Cardiac fibroblast (primary cell): Measurements from ENCODE around the gene DFFB.
"Not testable (repeated sequence)": the region's sequence is repeated elsewhere in the genome, so short reads cannot be mapped to it uniquely, and the experiment has no call there.

ENCODE experiments used
- DNase-seq, 2 donors: peaks; one replicate each; pipeline versions ENCODE4 v3.0.0 to v3.0.0-alpha.2; 2010; ENCODE audit warnings: low read depth in 2 of 2
- H3K4me3 ChIP-seq, 2 donors: replicated peaks in 1 of 2; 1 replicate in 1 of 2; 2 replicates in 1 of 2; pipeline ENCODE4 v1.5.1; 2011; ENCODE audit warnings: low read depth in 2 of 2, low read length in 2 of 2, mild to moderate bottlenecking in 2 of 2, moderate library complexity in 1 of 2
- TF ChIP-seq, protein P1 (sequence below): IDR thresholded peaks from one replicate; pipeline ENCODE4 v1.5.1; 2011; ENCODE audit warnings: low read depth, mild to moderate bottlenecking, low read length, inconsistent platforms

The DFFB gene

DNA sequence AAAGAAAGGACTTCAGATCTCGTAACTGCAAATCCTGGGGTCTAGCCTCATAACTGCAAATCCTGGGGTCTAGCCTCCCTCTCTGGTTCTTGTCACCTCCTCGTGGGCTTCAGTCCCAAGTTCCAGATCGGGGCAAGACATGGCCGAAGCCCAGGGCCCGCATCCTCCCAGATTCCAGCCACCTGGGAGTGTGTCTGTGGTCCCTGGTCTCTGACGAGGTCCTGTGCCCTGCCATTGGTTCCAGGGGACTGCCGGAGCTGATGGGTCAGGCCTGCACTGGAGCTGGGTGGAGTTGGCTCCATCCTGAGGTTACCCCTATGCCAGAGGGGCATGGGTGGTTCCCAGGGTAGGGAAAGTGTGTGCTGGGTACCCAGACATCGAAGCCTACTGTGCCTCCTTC lies 60.5 kb downstream of the DFFB start:
- no peak overlapping the region for H3K4me3 ChIP-seq
- TF ChIP-seq, protein P1, sequence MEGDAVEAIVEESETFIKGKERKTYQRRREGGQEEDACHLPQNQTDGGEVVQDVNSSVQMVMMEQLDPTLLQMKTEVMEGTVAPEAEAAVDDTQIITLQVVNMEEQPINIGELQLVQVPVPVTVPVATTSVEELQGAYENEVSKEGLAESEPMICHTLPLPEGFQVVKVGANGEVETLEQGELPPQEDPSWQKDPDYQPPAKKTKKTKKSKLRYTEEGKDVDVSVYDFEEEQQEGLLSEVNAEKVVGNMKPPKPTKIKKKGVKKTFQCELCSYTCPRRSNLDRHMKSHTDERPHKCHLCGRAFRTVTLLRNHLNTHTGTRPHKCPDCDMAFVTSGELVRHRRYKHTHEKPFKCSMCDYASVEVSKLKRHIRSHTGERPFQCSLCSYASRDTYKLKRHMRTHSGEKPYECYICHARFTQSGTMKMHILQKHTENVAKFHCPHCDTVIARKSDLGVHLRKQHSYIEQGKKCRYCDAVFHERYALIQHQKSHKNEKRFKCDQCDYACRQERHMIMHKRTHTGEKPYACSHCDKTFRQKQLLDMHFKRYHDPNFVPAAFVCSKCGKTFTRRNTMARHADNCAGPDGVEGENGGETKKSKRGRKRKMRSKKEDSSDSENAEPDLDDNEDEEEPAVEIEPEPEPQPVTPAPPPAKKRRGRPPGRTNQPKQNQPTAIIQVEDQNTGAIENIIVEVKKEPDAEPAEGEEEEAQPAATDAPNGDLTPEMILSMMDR = no peak
- no peak for DNase-seq

DNA sequence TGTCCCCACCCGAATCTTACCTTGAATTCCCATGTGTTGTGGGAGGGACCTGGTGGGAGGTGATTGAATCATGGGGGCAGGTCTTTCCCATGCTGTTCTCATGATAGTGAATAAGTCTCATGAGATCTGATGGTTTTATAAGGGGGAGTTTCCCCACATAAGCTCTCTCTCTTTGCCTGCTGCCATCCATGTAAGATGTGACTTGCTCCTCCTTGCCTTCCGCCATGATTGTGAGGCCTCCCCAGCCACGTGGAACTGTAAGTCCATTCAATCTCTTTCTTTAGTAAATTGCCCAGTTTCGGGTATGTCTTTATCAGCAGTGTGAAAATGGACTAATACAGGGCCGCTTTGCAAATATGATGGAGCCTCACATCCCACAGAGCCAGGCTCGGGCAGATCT lies 61.1 kb downstream of the DFFB start:
- not testable (repeated sequence) for DNase-seq, H3K4me3 ChIP-seq

DNA sequence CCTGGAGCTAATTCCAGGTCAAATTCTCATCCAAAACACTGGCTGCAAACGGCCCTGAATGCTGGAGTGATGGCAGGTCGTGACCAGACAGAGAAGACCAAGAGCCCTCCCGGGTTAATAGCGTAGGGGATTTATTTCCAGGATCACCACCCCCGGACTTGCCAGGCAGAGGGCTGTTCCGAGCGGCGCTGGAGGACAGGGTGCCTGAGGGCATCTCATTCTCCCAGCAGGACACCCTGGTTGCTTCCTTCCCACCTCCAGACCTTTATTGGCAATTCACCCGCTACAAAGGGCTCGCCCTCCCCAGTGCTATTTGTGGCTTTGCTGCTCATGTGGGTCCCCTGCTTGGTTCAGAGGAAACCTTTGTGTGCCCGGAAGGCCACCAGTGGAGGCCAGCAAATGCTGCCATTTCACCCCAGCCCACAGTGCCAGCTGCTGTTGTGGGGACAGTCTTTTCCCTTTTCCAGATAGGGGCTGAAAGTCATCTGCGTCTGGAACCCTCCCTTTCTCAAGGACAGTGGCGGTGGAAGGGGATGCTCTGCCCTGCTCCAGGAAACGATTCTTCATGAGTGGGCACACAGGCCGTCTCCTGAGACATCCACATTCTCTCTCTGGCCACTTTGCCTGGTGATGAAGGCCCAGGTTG lies 61.8 kb downstream of the DFFB start:
- DNase-seq = no peak

DNA sequence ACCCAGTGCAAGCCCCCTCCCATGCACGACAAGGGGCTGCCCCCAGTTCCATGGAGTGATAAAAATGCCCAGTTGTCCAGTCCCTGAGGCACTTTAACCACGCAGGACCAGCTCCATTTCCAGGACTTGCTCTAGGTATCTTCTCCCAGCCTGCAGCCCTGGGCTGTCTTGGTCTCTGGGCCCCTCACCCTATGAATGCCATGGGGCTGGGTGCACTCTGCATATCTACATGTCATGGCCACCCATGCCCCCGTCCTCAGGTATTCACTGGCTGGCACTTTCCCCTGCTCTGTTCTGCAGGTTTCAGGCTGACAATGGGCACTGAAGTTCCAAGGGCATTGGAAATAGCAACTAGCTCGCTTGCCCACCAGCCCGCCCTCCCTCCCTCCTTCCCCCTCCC lies 62.4 kb downstream of the DFFB start:
- H3K4me3 ChIP-seq = no peak overlapping the region

More for the DNA sequence above, 61.8 kb downstream of the DFFB start:
- TF ChIP-seq, protein P1 = no peak
- no peak overlapping the region for H3K4me3 ChIP-seq

DNA sequence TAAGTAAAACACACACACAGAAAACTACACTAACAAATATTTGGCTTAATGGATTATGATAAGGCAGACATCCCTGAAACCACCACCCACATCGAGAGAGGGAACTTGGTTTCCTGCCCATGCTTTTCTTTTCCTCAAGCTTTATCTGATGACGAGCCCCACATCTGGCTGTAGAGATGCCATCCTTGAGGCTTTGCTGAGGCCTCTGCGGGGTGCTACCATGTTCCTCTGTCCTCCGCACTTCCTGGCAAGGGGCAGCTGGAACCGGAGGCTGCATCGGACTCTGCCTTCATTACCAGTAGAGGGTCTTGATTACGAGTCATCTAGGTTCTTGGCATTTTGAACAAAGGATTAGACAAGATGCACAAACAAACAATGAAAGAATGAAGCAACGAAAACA lies 64.5 kb downstream of the DFFB start:
- TF ChIP-seq, protein P1 = no peak
- no peak overlapping the region for H3K4me3 ChIP-seq

More for the DNA sequence above, 62.4 kb downstream of the DFFB start:
- TF ChIP-seq, protein P1 = no peak
- DNase-seq = no peak

DNA sequence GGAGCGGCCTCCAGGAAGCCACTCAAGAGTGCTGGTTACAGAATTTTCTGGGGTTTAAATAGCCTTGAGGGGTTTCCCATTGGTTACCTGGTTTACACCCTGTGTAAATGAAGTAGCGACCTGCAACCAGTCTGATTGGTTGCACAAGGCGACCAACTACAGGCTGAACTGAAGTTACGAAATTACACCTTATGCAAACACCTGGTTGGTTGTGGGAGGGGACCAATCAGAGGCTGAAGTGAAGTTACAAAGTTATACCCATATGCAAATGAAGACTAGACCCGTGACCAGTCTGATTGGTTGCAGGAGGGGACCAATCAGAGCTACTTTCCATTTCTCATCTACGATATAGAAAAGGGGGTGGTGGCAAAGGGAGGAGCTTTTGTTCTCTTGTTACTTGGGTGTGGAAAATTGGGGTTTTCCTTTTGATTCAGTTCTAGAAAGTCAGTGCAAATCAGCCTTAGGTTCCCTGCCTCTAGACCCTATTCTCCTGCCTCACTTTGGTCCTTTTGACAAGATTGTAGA lies 65.0 kb downstream of the DFFB start:
- TF ChIP-seq, protein P1 = no peak
- H3K4me3 ChIP-seq = no peak overlapping the region
- no peak for DNase-seq

More for the DNA sequence above, 64.5 kb downstream of the DFFB start:
- no peak for DNase-seq

DNA sequence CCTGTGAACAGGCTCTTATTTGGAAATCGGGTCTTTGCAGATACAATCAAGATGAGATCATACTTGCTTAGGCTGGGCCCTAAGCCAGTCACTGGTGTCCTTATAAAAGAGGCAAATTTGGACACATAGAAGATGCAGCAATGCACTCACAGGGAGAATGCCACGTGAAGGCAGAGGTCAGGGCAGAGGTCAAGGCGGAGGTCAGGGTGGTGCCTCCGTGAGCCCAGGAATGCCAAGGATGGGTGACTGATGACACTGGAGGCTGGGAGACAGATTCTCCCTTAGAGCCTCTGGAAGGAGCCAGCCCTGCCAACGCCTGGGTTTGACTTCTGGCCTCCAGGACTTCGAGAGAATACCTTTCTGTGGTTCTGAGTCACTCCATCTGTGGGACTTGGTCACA lies 65.6 kb downstream of the DFFB start:
- TF ChIP-seq, protein P1 = no peak
- no peak overlapping the region for H3K4me3 ChIP-seq
- DNase-seq = no peak
